ENCODE data around the gene MYOG. TPM values are rescaled to one million over a fixed set of nuclear protein-coding genes. Genes with fewer than 3 reads are reported as not detected.

MYOG gene
- not detected in 2 replicates for total RNA-seq

GRCh38 chr1:203085528-203086406 lies at the start of gene MYOG:
Gene MYOG, minus strand, starts transcription at chr1:203086012. Its CDS starts 51 bp downstream, at chr1:203085961.

DNA sequence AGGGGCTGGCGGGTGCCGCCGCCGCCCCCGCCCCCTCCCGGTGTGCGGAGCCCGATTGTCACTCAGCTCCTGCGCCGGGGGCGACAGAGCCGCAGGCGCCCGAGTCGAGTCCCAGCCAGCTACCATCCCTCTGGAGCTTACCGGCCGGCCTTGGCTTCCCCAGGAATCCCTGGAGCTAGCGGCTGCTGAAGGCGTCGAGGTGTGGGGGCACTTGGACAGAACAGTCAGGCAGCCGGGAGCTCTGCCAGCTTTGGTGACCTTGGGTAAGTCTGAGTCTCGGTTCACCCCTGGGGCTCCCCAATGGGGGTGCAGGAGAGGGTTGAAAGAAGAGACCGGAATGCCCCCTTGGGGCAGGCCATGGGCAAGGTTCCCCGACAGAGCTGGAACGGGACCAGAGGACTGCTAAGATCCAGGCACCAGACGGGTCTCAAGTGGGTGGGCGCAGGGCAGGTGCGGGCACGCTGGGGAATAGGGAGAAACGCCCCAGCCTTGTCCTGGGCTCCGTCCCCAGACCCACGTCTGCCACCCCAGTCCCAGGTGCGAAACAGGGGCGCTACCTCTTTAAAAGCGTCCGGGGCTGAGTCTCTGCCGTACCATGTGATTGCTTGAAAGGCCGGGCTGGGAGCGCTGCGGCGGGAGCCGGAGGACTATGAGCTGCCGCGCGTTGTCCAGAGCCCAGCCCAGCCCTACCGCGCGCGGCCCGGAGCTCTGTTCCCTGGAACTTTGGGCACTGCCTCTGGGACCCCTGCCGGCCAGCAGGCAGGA lies 42.0 kb upstream of the MYOG start, which contains the start of gene ADORA1:
Gene ADORA1 (plus strand): TSS at position 61 of the 765 bp plus-strand sequence. CDS start 1,116 bp downstream, outside the sequence.

Other genes with a start within 250 kb of the MYOG start
- gene RABIF, start 196.9 kb downstream of the MYOG start, total RNA-seq: 4.2 and 9.0 TPM in 2 replicates
- gene KLHL12, start 158.8 kb downstream of the MYOG start, total RNA-seq: 25.6 and 26.6 TPM in 2 replicates
- gene ADIPOR1, start 127.7 kb downstream of the MYOG start, total RNA-seq: 139 and 140 TPM in 2 replicates
- 39.5 and 40.7 TPM in 2 replicates for gene CYB5R1, start 118.8 kb downstream of the MYOG start, total RNA-seq
- 106 and 110 TPM in 2 replicates for gene TMEM183A, start 78.6 kb downstream of the MYOG start, total RNA-seq
- gene PPFIA4, start 59.5 kb downstream of the MYOG start, total RNA-seq: 0.14 and 0.66 TPM in 2 replicates
- gene ADORA1, start 41.7 kb upstream of the MYOG start, total RNA-seq: 5.0 and 35.5 TPM in 2 replicates
- 0.88 and 1.4 TPM in 2 replicates for gene MYBPH, start 89.8 kb upstream of the MYOG start, total RNA-seq
- 44.8 and 896 TPM in 2 replicates for gene CHI3L1, start 100.7 kb upstream of the MYOG start, total RNA-seq
- gene CHIT1, start 143.7 kb upstream of the MYOG start, total RNA-seq: not detected in 2 replicates
- gene BTG2, start 219.5 kb upstream of the MYOG start, total RNA-seq: 7.9 and 9.8 TPM in 2 replicates